GM21825 (cell line): ENCODE data around the gene ERI2.
A peak's percentile ranks its signal among the peaks of the same experiment; 100 is the strongest.
"Not testable (repeated sequence)": the region's sequence is repeated elsewhere in the genome, so short reads cannot be mapped to it uniquely, and the experiment has no call there.

Experiments
- ATAC-seq: cut with Tn5 transposase; IDR thresholded peaks from one replicate; pipeline ENCODE4 v1.9.1; 2021; ENCODE audit warnings: mild to moderate bottlenecking, moderate library complexity; ENCODE audit not compliant: unreplicated experiment

The ERI2 gene

DNA sequence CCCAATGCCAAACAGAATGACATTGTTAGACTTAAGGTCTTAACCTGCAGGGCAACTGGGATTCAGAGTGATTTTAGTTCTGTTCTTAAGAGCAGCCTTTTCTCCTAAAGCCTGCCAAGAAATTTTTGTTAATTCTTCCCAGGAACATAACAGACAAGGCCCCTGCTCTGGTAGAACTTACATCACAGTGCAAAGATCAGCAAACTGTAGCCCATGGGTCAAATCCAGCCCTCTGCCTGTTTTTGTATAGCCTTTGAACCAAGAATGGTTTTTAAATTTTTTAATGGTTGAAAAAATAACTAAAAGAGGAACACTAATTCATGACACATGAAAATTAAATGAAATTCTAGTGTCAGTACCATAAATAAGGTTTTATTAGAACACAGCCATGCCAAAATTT, 38.7 kb downstream of the ERI2 start:
- no peak for ATAC-seq

DNA sequence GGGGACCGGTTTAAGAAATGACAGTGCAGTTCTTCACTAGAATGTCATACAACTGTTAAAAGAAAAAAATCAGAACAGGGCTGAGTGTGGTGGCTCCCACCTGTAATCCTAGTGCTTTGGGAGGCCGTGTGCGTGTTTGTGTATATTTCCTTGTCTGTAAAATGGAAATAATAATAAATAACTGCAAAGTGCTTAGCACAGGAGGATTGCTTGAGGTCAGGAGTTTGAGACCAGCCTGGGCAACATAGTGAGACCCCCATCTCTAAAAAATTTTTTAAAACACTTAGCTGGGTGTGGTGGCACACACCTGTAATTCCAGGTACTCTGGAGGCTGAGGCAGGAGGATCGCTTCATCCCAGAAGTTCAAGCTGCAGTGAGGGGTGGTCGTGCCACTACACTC, 40.0 kb downstream of the ERI2 start:
- ATAC-seq: no peak

DNA sequence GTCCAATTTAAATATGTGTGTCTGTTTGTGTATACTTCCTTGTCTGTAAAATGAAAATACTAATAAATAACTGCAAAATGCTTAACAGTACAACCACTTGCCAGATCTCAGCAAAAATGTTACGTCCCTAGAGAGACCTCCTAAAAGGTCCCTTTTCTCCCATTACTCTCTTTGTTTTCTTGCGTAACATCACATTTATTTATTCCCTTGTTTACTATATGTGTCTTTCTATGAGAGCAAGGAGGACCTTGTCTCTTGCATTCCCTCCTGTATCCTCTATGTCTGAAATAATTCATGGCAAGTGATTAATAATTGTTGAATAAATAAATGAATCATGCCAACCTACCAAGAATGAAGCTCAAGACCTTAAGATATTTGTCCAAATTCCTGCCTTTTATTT, 40.5 kb downstream of the ERI2 start:
- no peak for ATAC-seq

DNA sequence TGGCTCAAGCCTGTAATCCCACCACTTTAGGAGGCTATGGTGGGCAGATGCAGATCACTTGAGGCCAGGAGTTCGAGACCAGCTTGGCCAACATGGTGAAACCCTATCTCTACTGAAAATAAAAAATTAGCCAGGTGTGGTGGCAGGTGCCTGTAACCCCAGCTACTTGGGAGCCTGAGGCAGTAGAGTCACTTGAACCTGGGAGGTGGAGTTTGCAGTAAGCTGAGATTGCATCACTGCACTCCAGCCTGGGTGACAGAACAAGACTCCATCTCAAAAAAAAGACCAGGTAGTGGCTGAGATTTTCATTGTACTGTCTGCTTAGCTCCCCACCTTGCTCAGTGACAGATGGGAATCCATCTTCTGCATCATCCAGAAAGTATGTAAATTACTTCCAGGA, 41.8 kb downstream of the ERI2 start:
- not testable (repeated sequence) for ATAC-seq

DNA sequence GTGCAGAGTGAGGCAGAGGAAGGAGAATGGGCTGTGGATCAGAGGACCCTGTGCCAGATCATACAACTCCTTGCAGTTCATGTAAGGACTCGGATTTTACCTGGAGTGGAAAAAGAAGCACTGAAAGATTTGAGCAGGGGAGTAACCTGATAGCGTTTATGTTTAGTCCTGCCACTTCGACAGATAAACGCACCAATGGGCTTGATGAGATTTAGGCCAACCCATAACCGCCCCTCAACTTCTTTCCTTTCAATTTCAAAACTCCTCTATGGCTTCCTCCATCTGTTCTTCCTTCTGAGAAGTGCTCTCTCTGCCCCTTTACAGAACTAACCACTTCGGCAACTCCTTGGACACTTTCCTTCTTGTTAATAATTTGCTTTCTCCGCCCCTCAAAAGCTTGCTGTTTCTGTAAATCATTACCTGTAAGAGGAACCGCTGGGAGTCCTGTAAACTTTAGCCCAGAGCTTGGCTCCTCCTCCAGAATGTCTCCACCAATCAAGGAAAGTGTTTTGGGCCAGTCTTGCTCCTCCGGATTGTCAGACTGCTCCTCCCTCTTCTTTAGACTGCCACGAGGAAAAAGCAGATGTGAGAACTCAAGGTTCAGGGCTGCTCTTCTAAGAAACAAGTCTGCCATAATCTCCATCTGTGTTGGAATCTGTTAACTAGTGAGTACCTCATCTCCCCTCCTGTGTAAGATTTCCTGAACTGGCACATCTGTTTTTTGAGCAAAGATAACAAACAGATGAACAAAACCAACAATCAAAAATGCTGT, 42.6 kb downstream of the ERI2 start, which contains the start of gene ACSM3:
TSS of gene ACSM3 (plus strand) at position 554 of the 772 bp plus-strand sequence. CDS start 6,021 bp downstream, outside the sequence.
- peak; percentile 96 for ATAC-seq

DNA sequence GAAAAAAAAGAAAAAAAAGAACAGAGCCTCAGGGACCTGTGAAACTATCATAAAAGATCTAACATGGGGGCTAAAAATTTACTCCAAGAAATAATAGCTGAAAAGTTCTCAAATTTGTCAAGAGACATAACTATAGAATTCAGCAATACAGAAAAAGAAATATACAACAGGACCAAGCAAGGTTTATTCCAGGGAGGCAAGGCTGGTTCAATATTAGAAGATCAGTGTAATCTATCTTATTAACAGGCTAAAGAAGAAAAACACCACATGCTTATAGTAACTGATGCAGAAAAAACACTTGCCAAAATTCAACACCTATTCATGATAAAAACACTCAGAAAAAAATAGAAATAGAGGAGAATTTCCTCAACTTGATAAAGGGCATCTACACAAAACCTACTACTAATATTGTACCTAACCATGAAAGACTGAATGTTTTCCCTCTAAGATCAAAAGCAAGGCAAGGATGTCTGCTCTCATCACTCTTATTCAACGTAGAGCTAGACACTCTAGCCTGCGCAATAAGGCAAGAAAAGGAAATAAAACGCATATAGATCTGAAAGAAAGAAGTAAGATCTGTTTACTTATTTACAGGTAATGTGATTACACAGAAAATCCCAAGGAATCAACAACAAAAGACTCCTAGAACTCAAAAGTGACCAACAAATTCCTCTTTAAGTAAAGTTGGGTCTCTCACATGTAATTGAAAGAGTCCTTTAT, 43.7 kb downstream of the ERI2 start:
- no peak for ATAC-seq

DNA sequence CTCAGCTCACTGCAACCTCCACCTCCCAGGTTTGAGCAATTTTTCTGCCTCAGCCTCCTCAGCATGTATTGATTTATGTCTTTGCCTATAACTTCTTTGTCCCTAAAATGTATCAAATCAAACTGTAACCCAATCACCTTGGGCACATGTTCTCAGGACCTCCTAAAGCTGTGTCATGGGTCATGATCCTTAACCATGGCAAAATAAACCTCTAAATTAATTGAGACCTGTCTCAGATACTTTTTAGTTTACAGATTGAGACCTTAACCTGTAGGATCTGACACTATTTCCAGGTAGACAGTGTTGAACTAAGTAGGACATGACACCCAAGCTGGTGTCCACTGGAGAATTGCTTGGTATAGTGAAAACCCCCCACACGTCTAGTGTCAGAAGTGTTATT, 45.1 kb downstream of the ERI2 start:
- no peak for ATAC-seq

DNA sequence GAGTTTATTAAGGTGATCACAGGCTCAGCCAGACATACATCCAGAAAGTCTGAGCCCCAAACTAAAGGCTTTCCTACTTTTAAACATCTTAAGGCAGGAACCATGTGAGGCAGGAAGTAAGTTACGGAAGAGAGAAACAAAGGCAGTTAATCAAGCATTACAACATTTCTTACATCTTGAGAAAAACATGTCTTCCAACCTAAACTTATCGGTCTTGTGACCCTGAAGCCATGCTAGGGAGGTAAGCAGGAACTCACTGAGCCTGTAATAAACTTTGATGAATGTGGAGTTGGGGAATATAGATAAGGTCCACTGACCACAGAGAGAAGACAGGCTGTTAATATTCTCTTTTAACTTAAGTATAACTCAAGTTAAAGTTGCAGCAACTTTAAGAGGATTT, 45.9 kb downstream of the ERI2 start:
- ATAC-seq: no peak

DNA sequence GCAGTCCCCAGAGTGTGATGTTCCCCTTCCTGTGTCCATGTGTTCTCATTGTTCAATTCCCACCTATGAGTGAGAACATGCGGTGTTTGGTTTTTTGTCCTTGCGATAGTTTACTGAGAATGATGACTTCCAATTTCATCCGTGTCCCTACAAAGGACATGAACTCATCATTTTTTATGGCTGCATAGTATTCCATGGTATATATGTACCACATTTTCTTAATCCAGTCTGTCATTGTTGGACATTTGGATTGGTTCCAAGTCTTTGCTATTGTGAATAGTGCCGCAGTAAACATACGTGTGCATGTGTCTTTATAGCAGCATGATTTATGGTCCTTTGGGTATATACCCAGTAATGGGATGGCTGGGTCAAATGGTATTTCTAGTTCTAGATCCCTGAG, 50.5 kb downstream of the ERI2 start:
- not testable (repeated sequence) for ATAC-seq

DNA sequence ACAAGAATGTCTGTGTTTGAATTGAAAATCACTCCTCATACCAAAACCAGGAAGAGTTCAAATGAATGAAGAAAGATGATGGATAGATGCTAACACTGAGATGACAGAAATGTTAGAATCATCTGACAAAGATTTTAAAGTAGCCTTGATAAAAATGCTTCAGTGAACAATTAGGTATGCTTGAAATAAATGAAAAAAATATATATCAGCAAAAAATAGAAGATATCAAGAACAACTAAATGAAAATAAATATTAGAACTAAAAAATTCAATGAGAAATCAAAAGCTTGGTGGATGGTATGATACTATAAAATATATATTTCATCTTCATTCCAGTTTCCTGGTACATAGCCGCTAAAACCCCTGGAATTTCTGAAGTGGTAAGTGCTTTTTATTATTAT, 51.0 kb downstream of the ERI2 start:
- no peak for ATAC-seq

DNA sequence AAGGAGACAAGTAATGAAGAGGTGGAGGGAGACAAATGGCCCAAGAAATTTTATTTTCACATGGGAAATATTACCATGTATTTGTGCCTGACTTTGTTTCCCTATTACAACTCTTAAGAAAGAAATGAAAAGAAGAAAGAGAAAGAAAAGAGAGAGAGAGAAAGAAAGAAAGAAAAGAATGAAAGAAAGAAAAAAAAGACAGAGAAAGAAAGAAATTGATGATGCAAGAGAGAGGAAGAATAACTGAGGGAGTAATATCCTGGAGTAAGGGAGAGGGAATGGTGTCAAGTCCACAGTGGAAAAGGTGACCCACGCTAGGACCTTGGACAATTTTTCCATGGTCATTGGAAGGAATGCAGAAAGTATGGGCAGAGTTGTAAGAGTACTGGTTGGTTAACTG, 52.5 kb downstream of the ERI2 start:
- ATAC-seq: no peak

DNA sequence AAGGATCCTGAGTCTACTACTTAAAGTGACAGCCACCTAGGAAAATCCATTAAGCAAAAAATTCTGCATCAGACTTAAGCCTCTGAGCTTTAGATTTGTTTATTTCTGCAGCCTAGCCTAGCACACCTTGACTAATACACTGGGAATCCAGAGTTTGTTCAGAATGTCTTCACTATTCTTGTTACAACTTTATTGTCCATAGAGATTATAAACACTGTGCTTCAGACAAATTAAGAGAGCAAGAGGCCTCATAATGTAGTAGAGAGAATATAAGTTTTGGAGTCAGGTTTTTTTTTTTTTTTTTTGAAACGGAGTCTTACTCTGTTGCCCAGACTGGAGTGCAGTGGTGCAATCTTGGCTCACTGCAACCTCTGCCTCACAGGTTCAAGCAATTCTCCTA, 55.7 kb downstream of the ERI2 start:
- ATAC-seq: no peak

DNA sequence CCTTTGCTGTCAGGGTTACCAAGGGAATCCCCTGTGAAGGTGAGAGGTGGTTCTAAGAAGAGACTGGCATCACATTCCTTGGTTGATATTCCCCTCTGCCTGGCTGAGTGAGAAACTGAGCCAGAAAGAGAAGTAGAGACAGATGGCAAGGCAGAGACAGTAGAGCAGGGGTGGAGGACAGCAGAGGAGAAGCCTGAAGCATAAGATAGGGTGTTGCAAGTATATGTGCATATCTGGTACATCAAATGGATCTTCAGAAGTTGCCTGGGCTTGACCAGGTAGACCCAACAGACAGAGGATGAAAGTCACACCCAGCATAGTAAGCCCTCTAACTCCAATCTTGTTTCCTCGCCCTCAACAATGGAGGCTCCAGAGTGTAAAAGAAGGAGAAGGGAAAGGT, 56.8 kb downstream of the ERI2 start:
- no peak for ATAC-seq

DNA sequence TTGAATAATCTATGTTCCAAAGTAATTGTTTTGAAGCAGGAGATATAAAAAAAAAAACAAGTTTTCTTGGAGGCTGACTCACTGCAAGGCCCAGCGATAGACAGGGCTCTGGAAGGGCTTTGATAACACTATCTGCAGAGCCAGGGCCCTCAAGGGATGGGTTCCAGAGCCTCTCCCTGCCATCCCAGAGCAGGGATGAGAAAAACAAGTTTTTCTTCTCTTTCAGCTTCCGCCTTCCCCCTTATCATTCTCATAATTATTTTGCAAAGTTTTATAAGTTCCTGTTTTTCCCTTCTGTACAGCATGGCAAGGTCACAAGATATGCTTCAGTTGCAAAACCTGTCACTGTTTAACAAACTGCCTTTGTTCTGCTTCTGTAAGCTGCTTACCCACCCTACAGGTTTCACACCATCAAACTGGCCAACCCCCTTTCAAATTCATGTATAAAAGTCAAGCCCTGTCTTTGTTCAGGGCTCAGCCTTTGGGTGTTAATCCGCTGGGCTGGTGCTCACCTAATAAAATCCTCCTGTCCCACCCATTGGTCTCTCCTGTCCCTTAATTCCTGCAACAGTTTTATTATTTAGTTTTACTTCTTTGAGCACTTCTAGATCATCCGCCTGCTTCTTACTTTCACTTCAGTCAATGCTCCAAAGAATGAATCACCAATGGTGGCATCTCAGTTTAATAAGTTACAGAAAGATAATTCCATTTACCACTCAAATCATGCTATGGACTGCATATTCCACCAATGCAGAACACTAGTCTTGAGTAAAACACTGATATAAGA, 59.0 kb downstream of the ERI2 start:
- ATAC-seq: no peak

DNA sequence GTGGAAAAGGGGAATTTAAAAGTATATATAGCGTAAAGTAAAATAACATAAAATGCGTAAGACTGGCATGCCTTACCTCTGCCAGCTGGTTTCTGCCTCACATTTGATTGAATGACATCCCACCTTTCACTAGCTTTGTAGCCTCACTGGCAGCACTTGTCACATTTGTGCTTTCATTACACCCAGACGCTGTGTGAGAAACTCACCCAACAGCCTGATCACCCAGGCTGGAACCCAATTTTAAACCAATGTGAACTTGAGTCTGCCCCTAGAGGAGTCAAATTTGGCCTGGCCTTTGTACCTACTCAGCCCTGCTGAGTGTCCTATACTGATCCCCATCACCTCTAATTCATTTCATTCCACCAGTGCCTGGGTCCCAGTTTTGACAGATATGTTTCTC, 59.8 kb downstream of the ERI2 start:
- no peak for ATAC-seq
